ENCODE results near the gene USP26.
"Not testable (repeated sequence)": the region's sequence is repeated elsewhere in the genome, so short reads cannot be mapped to it uniquely, and the experiment has no call there.

USP26 gene

DNA sequence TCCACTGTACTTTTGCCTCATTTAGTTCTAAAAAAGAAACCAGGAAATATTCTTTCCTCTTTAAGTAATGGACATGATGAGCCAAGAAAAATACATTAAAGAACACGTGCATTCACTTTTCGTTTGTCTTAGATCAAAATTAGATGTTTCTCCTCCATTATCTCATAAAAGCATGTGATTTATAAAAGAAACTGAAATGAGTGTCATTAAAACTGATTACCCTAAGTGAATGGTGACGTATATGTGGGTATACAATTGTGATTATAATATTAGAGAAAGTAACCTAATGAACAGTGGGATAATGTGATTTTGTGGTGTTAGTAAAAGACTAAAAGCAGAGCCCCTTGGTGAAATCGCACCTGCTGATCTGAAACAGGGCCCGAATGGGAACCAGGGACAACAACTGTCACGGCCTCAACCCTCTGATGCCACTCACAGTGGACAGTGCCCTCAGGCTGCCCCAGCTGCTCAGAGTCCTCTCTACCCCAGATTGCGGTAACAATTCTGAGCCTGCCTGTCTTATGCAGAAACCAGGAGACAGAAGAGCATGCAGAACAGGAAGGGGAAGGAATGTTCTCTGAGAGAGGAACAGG, 112.8 kb downstream of the USP26 start:
- Histone ChIP-seq H4K8ac (ENCODE audit: low read depth, low read length) (no peak overlapping the region), H3K23ac (ENCODE audit: low read length) (no peak overlapping the region), H3K4me1 (ENCODE audit: control insufficient read depth, low read depth, low read length) (no peaks in the 10 kb centered on the region), H3K79me2 (ENCODE audit: control insufficient read depth, insufficient read depth, low read length) (no peaks in the 10 kb centered on the region), H3K9ac (ENCODE audit: low read length) (no peak overlapping the region), H2BK5ac (ENCODE audit: low read length) (no peak overlapping the region), H3K27ac (ENCODE audit: low read depth, low read length) (no peak overlapping the region), H3K79me1 (ENCODE audit: low read length) (no peaks in the 10 kb centered on the region), H3K4ac (ENCODE audit: low read depth, low read length) (no peak overlapping the region), H3K4me2 (ENCODE audit: low read length) (no peak overlapping the region), H3K4me3 (ENCODE audit: low read length) (no peak overlapping the region), H3K27me3 (ENCODE audit: insufficient read depth, low read length, poor library complexity) (no peaks in the 10 kb centered on the region), H2BK120ac (ENCODE audit: low read depth, low read length) (no peak overlapping the region), H3K56ac (ENCODE audit: low read length) (no peak overlapping the region), H3K18ac (ENCODE audit: low read length) (no peak overlapping the region), H4K5ac (ENCODE audit: low read length) (no peak overlapping the region), H2AK5ac (ENCODE audit: low read length) (no peak overlapping the region), H3K36me3 (ENCODE audit: control insufficient read depth, insufficient read depth, low read length) (no peaks in the 10 kb centered on the region), H2BK15ac (replicated peaks; ENCODE audit: low read depth) (no peak overlapping the region)
- WGBS (ENCODE audit: extremely low coverage, insufficient coverage, low lambda C conversion rate) = 100% methylated on average over 1 of the region's 7 CpGs
- DNase-seq = no peak

- Histone ChIP-seq H3K79me1 (ENCODE audit: low read length) (no peaks in the 10 kb centered on the region), H4K8ac (ENCODE audit: low read depth, low read length) (no peak overlapping the region), H3K18ac (ENCODE audit: low read length) (no peak overlapping the region), H3K4me3 (ENCODE audit: low read length) (no peak overlapping the region), H2AK5ac (ENCODE audit: low read length) (no peak overlapping the region), H3K4me2 (ENCODE audit: low read length) (no peak overlapping the region), H2BK5ac (ENCODE audit: low read length) (no peak overlapping the region), H3K4ac (ENCODE audit: low read depth, low read length) (no peak overlapping the region), H3K36me3 (ENCODE audit: control insufficient read depth, insufficient read depth, low read length) (no peaks in the 10 kb centered on the region), H2BK15ac (replicated peaks; ENCODE audit: low read depth) (no peak overlapping the region), H3K9ac (ENCODE audit: low read length) (no peak overlapping the region), H2BK120ac (ENCODE audit: low read depth, low read length) (no peak overlapping the region), H3K79me2 (ENCODE audit: control insufficient read depth, insufficient read depth, low read length) (no peaks in the 10 kb centered on the region), H3K56ac (ENCODE audit: low read length) (no peak overlapping the region), H3K23ac (ENCODE audit: low read length) (no peak overlapping the region), H3K27me3 (ENCODE audit: insufficient read depth, low read length, poor library complexity) (no peaks in the 10 kb centered on the region), H3K27ac (ENCODE audit: low read depth, low read length) (no peak overlapping the region), H3K4me1 (ENCODE audit: control insufficient read depth, low read depth, low read length) (no peaks in the 10 kb centered on the region), H4K5ac (ENCODE audit: low read length) (no peak overlapping the region)
- no peak for DNase-seq
- no CpG with 5 or more reads among the region's 2 CpGs for WGBS (ENCODE audit: extremely low coverage, insufficient coverage, low lambda C conversion rate)
Observed at GRCh38 chrX:132983496-132983895, 113.4 kb downstream of the USP26 start.

- not testable (repeated sequence) for DNase-seq; H3K4me2 ChIP-seq (ENCODE audit: low read length); H3K4ac ChIP-seq (ENCODE audit: low read depth, low read length); H3K4me3 ChIP-seq (ENCODE audit: low read length); H3K9ac ChIP-seq (ENCODE audit: low read length); H3K4me1 ChIP-seq (ENCODE audit: control insufficient read depth, low read depth, low read length); H2AK5ac ChIP-seq (ENCODE audit: low read length); H3K56ac ChIP-seq (ENCODE audit: low read length); H3K36me3 ChIP-seq (ENCODE audit: control insufficient read depth, insufficient read depth, low read length); H3K27ac ChIP-seq (ENCODE audit: low read depth, low read length); H4K8ac ChIP-seq (ENCODE audit: low read depth, low read length); H3K18ac ChIP-seq (ENCODE audit: low read length); H3K27me3 ChIP-seq (ENCODE audit: insufficient read depth, low read length, poor library complexity); H3K79me1 ChIP-seq (ENCODE audit: low read length); H2BK15ac ChIP-seq (replicated peaks; ENCODE audit: low read depth); H4K5ac ChIP-seq (ENCODE audit: low read length); H3K23ac ChIP-seq (ENCODE audit: low read length); H2BK120ac ChIP-seq (ENCODE audit: low read depth, low read length); H3K79me2 ChIP-seq (ENCODE audit: control insufficient read depth, insufficient read depth, low read length); H2BK5ac ChIP-seq (ENCODE audit: low read length)
- no CpG with 5 or more reads among the region's 2 CpGs for WGBS (ENCODE audit: extremely low coverage, insufficient coverage, low lambda C conversion rate)
Observed at GRCh38 chrX:132980035-132980434, 116.9 kb downstream of the USP26 start.
